GM12865 (cell line): Measurements from ENCODE around the gene C5orf15.

Experiments used
- DNase-seq: peaks from one replicate; pipeline ENCODE4 v3.0.0; 2010; ENCODE audit warnings: low read depth
- H3K4me3 ChIP-seq: 2 replicates; pipeline ENCODE4 v1.5.1; 2011; ENCODE audit warnings: mild to moderate bottlenecking, low read depth, low read length, control low read depth
- CTCF ChIP-seq: IDR thresholded peaks from 2 replicates; pipeline ENCODE4 v1.5.1; 2011; ENCODE audit warnings: low read length, control low read depth, low read depth, inconsistent platforms; ENCODE audit not compliant: insufficient read depth; ENCODE audit errors: missing control alignments

Gene C5orf15

GRCh38 chr5:133952729-133953567 is 15.5 kb downstream of the C5orf15 start:
- no peak for DNase-seq
- no peak for TF ChIP-seq CTCF
- H3K4me3 ChIP-seq: no peak overlapping the region

- DNase-seq: no peak
- no peak for TF ChIP-seq CTCF
- H3K4me3 ChIP-seq: no peak overlapping the region
Observed at GRCh38 chr5:133950821-133951612, 17.4 kb downstream of the C5orf15 start.

- TF ChIP-seq CTCF: no peak
- H3K4me3 ChIP-seq: no peak overlapping the region
- no peak for DNase-seq
Observed at GRCh38 chr5:133948721-133949120, 19.7 kb downstream of the C5orf15 start.

DNA sequence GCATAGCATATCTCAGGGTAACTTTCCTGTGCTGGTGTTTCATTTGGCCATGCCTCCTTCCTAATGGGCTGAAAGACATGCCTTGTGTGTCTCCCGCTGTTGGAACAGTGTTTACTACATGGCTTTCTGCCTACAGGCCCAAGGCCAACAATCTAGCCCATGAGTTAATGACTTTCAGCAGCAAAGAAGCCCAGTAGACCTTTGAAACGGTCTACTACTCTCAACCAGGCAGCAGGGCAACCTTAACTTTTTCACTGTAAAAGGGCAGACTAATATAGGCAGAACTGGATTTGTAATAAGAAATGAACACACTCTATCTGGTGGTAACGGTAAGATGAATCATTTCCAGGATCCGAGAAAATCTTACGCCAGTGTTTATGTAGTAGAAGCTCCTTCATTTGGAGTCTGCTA is 21.0 kb downstream of the C5orf15 start:
- no peak for DNase-seq
- H3K4me3 ChIP-seq: no peak overlapping the region
- TF ChIP-seq CTCF: no peak

DNA sequence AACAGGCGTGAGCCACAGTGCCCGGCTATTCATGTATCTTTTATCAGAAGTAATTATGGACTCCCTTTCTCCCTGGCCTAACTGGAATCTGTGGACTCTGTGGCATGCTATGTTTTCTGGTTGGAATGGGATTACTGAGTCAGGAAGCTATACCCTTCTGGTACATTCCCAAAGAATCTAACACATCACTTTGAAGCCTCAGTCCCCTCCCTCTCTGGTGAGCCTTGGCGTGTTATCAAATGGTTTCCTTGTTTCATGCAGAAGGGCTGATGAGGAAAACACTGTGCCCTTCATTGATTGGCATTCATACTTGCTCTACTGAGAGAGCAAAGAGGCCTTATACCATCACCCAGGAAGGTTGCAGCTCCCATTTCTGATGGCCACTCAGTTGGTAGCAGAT is 22.9 kb downstream of the C5orf15 start:
- H3K4me3 ChIP-seq: no peak overlapping the region
- DNase-seq: no peak
- no peak for TF ChIP-seq CTCF

GRCh38 chr5:133944263-133945185 is 23.9 kb downstream of the C5orf15 start:
- peak; percentile 77 for TF ChIP-seq CTCF
- peak; percentile 75 for DNase-seq

More at GRCh38 chr5:133944263-133945185, 23.9 kb downstream of the C5orf15 start:
- no peak overlapping the region for H3K4me3 ChIP-seq
